Dermis blood vessel endothelial cell (primary cell): ENCODE measurements around the gene TMA7. TPM values are rescaled to one million over a fixed set of nuclear protein-coding genes. Genes with fewer than 3 reads are reported as not detected.

ENCODE experiments used
- DNase-seq: peaks from one replicate; pipeline ENCODE4 v3.0.0; 2010
- total RNA-seq: library from RNA; depleted of rRNA; stranded (reverse); fragments of >200 nt; gene quantifications from 2 replicates; pipeline ENCODE4 v1.2.3, GENCODE V29; 2014

Gene TMA7
- total RNA-seq, 1 donor from 2014 or later = 272 TPM

DNA sequence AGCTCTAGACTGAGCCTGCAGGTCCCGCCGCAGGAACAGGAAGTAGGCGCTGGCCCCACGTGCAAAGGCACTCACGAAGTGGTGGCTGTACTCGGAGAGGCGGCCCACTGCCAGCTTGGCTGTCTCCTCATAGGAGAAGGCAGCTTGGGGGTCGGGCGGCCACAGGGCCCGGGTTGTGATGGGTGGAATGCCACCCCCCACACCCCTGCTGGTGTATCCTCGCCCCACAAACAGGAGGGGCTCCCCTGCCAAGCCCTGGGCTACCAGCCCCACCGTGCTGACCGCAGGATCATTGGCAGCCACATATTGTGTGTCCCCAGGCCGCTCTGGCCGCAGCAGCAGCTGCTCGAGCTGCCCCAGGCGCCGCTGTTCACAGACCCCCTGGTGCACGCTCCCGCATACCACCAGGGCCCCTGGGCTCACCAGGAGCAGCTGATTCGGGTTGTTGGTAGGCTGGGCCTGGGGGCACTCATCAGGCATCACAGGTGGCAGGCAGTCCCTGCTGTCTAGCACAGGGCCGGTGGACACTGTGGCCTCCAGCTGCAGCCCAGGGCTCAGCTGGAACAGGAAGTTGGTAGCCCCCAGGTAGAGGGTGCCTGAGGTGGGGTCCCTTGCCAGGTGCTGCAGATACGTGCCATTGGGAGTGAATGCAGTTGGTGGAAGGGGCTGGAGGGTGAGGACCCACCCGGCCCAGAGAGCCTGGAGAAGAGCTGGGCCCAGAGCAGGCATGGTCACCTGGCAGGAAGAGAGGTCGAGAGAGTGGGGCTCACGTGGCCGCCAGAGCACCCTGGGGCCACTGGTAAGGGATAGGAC lies 16.0 kb upstream of the TMA7 start:
- DNase-seq = no peak

DNA sequence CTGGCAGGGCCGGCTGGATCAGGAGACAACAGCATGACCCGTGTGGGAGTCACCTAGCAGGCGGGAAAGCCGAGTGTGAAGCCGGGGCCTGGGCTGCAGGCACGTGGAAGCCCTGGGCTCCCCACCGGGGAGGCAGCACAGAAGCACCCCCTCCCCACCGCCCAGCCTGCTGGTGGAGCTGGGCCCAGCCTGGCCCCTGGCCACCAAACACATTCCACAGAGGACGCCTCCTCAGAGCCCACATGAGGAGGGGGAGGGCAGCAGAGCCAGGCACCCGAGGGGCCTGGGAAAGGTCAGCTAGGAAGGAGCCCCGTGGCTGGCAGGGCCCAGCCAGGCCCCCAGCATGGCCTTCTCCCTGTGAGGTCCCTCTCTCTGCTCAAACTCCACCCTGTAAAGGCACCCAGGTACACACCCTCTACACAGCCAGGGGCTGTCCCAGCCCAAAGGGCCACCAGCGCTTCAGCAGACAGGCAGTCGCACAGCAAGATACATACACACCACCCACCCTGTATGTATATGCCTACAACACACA lies 14.7 kb upstream of the TMA7 start:
- DNase-seq = no peak

DNA sequence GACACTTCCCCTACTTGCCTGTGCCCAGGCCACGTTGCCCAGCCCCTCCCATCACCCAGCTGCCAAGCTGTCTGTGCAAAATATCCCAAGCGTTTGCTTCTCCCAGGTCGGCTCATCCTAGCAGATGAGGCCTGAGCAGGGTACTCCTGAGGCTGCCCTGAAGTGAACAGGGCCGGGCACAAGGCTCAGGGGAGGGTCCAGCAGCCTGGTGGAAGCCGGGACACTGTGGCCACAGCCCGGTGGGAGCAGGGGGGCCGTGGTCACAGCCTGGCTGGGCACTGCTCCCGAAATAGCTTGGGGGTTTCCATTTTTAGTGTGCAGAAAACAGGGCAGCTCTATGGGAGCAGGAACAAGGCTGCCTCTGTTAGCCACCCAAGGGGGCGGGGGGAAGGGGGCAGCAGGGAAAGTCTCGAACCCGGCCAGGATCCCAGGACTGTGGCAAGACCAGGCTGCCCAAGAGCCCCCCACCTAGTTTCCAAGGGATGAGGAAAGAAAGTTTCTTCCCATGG lies 13.6 kb upstream of the TMA7 start:
- DNase-seq = no peak

DNA sequence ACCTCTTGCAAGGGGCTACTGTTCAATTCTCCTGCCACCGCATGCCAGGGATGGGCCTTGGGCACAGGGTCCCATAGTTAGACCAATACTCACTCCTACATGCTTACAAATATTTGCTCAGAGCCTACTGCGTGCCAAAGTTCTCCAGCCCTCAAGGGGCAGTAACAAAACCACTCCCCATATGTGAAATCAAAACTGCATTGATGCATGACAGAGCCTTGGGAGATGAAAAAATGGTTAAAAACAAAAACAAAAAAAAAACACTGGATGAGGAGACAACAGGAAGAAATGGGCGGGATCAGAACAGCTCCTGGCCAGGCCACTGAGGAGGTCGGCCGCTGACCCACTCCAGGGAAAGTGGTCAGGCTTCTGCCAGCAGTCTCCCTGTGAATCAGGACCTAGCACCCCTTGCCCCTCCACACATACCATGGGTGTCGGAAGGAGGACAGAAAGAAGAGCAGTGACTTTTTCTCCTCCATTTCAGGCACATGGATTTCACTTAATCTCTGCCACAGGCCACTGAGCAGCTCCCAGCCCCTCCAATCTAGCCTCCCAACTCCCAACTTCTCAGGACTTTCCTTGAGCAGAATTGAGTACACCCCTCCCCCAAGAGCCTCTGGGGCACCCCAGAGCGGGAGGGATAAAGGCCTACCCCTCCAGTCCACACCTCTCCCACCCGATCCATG lies 13.0 kb upstream of the TMA7 start:
- DNase-seq = no peak

DNA sequence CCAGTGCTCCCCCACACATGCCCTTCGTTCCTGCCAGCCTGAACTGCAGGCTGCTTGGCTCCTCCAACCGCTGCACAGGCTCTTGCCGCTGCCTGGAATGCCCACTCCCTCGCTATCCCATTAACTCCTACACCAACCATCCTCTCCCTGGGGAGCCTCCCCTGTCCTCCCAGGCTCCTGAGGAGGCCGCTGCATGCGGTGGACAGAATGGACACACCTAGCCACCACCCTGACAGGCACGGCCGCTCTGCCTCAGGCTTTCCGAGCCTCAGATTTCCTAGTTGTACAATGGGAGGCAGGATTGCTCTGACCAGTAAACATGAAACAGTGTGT lies 12.5 kb upstream of the TMA7 start:
- no peak for DNase-seq

DNA sequence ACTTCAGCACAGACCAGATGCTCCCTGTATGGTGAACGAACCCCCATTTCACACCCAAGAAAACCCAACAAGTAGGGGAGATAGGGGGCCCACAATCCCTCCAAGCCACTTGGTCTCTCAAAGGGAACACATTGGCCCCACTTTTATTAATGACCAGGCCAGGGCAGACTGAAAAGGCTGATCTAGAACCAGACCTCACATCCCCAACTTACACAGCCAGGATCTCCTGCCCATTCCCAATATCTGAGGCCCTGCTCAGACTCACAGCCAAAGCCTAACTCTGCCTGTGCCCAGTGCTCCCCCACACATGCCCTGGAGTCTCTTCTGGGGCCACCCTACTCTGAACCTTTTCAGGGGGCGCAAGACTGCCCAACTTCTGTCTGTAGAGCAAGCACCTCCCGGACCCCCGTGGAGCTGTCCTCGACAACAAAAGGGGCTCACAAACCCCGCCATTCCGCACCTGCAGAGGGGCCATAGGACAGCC lies 11.9 kb upstream of the TMA7 start:
- DNase-seq = no peak

DNA sequence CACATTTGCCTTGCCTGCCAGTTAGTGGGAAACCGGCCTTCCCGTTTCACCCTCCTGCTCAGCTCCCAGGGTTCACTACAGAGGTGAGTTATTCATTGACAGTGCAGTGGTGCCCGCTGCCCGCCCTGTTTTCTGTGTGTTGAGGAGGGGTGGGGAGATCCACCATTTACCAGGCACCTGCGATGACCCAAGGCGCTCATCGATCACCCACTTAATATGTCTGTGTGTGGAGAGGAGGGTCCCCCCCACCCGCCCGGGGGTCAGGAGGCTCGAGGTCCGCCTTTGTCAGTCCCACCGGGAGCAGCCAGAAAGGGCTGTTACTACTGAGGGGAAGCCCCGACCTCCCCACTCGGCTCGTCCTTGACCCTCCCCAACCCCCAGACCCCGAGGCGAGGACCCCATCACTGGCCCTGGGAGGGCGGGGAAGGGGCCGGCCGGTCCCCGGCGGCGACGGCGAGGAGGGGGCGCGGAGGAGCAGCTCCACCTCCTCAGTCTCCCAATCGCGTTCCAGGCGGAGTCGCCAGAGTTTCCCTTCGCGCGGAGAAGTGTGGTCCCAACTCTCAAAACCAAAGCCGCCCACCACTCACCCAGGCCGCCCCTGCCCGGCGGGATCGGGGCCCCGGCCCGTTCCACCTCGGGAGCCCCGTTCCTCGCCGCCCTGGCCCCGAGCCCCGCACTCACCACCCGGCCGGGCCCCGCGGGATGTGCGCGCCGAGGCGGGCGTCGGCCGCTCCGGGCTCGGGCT lies 11.3 kb upstream of the TMA7 start:
- peak; percentile 50 for DNase-seq

DNA sequence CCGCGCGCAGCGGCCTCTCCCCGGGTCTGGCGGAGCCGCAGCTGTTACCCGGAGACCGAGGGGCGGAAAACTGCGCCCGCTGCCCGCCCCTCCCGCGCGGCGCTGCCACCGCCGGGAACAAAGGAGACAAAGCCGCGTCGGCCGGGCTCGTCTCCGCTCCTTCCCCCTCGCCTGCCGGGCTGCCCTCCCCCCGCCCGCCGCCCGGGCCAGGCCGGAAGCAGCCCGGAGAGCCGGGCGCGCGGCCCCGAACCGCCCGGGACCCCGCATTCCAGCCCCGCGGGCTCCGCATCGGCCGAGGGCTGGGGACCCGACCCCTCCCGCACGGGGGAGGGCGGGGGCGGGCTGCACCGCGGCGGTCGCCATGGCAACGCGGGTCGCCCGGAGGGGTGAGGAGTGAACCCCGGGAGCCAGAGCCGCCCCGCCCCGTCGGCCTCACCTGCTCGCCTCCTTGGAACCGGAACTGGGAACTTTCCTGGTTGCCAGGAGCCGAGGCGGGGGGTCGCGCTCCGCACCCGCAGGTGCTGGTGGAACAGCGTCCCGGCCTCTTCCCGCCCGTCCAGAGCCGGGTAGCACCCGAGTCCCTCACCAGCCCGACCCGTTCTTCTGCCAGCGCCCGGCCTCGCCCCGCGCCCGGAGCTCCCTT lies 10.6 kb upstream of the TMA7 start:
- DNase-seq = peak; percentile 41

DNA sequence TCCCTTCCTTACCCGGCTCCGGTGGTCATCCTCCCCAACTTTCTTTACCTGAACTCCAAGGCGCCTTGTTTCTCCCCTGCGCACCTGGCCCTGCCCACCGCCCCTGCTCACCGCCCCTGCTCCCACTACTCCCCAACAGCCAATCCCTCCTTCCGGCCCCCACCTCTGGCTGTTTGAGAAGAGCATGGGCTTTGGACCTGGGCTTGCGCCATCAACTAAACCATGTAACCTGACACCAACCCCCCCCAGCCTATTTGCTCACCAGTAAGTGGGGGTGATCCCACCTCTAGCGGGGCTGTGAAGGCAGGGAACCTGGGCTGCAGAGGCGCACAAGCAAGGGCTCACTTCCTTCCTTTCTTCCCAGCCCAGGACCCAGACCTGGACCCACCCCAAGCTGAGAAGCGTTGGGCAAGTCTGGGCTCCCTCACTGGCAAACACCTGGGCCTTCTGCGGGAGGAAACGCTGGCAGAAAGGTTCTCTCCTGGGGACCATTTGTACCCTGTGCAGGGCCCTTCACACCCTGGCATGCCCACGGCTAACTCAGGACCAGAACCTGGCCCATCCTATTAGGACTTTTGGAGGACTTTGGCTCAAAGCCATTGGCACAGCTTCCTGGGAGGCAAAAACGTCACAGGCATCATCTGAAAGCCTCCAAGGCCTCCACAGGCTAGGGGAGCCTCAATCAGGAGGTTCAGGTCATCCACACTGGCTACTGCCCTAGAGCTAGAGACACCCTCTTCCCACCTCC lies 9.9 kb upstream of the TMA7 start, which contains the start of gene PLXNB1:
Gene PLXNB1, minus strand, starts transcription at position 127 of the 748 bp plus-strand sequence. CDS start 5,475 bp downstream, outside the sequence.
- DNase-seq = peak; percentile 30

DNA sequence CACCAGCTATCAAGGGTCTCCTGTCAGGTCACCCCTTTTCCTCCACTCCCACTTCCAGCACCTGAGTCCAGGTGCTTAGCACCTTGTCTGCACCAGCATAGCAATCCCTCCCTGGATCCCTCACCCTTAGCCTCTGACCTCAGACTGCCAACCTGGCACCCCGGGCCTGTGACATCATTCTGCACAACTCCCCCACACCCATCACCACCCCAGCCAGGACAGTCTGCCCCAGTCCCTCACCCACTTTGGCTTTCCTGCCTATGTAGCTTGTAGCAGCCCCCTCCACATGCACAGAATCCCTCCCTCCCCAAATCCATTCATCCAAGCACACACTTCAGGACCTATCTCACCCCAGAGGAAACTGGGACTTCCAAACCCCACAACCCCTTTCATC lies 9.4 kb upstream of the TMA7 start:
- DNase-seq = no peak

DNA sequence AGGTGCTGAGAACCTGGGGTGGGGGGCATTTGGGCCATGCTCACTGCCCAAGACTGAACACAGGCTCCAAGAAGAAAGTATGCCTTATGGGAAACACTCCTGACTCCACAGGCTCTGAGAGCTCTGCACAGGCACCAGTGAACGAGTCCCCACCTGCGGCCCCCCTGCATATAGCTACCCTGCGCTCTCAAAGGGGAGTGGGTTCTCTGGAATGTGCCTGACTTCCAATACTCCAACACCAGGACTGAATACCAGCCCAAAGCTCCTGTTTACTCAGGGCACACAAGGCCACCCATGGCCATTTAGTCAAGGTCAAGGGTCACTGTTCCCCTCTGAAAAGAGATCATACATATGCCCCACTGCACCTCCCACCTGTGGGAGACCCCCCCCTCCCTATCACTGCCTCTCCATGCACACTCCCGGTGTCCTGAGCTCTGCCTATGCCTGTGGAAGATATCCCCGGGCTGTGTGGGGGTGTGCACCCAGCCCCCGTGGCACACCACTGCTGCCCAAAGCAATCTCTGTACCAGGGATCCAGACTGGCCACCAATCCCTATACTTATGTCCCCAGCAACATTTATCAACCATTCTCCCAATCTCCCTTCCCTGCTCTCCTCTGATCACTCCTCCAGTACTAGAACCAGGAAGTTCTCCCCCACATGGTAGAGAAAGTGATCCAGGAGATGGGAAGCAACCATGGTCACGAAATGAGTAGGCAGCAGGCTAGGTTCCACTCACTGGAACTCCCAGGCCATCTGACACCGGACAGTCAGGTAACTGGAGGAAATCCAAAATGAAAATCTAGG lies 8.6 kb upstream of the TMA7 start:
- DNase-seq = no peak

DNA sequence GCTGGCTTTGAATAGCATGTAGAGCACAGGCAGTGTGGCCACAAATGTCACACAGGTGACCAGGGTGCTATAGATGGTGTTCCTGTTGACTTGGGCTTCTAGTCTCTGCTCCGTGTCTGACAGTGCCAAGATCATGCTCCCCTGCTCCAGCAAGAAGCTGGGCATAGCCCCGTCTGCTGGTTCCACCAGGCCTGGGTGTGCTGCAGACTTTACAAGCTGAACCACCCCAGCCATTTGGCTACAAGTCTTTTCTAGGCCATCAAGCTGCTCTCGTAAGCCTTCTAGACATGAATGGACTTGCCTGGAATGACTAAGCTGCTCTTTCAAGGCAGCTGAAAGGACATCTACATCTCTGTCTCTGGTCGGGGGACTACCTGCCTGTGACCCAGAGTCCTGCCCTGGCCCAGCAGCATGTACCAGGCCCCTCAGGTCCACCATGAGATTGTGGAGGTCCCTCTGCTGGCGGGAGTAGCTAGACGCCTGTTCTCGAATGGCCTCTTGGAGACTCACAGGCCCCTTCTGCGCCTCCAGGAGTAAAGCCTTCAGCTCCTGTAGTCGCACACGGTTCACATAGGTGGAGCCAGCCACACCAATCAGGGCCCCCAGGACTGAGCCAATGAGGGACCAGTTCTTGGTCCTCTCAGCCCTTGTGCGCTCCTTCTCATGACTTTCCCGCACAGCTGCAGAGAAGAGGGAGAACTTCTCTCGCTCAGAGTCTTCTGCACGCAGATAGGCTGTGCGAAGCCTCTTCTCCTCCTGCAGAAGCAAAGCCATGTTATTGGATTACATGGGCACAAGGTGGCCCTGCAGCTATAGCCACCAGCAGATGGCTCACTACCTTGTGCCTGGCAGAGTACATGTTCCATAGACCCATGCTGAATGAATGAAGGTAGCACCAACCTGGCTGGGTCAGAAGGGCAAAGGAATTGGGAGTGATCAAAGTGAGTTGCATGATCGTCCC lies 7.4 kb upstream of the TMA7 start:
- peak; percentile 36 for DNase-seq

DNA sequence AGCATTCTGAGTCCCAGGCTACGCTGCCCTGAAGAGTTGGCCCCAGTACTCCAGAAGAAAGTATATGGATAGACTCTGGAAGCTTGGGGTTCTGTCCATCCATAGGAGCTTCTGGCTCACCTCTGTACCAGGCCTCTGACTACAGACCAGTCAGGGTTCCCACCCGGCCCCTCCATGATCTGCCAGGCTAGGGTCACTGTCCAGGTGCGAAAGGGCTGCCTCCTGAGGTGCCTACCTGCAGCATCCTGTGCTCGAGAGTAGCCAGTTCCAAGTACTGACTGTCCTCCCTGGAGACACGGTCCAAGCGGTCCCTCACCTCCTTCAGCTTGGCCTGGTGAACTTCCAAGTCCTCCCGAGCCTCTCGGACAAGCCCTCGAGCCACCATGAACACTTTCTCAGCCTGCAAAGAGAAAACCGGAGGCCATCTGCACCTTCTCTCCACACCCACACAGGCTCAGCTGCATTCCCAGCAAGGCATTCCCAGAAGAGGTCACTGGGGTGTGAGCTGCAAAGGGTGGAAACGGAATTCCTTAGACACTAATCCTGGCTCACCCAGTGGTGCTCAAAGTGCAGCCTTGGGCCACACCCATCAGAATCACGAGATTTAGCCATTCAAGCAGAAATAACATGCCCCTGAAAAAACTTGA lies 6.5 kb upstream of the TMA7 start:
- no peak for DNase-seq

DNA sequence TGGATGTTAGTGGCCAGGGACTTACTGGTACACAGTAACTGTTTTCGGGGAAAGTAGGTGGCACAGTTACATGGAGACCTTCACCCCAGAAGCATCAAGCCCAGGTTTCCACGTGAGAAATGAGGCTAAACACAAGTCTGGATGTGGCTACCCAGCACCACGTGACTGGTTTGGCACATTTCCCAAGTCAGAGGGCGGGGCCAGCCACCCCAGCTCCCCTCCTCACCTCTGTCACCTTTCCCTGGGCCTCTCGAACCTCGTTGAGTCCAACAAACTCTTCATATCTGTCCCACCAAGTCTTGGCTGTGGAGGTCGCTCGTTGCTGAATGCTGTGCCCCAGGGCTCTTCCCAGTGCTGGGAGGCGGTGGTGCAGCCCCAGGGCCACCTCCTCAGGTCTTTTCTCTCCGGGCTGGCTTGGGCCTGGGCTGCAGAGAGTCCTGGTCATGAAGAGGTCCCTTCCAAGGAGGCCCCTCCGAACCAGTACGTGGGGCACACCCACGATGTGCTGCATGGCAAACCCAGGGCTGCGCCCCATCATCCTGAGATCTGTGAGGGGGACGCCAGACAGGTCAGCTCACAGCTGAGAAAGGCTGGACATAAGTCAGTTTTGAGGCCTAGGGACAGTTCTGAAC lies 5.3 kb upstream of the TMA7 start:
- DNase-seq = no peak

DNA sequence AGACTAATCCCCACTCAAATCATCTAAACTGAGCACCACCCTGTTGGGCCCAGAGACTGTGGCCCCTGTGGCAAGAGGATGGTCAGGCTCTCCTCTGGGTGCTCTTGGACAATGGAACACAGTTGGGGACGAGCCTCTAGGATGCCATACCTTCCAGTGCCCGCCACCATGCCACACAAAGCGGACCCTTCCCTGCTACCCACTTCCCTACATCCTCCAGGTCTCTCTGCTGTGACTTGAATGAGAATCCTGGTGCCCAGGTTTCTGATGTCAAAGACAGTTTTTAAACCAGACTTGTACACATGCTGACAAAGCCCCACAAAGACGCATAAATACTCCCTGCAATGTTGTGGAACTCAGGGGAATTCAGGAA lies 4.8 kb upstream of the TMA7 start:
- no peak for DNase-seq

DNA sequence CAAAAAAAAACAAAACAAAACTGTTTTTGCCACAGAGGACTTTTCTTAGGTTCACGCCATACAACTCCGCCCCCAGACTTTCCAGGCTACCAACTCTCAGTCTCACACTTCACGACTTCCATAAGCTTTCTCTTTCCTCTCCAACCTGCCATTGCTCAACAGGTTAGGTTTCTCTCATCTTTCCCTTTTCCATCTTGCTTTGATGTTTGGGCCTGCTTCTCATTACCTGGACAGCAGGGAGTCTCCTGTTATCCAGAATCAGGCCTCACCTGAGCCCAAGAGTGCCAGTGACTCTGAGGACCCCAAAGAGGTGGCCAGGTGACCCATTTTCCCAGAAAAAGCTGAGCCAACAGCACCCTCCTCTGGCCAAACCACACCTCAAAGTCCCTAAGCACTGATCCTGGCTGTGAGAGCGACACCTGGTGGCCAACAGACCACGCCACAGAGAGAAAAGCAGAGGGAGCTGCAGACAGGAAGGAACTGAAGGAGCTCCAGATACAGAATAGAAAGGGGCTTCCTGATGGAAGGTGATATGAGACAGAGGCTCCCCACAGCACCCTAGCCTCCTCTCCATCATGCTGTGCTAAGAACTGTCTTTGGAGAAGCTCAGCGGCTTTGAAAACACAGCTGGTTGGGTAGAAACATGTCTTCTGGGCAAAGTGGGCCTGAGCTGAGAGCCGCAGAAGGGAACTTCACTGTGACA lies 4.1 kb upstream of the TMA7 start:
- peak; percentile 93 for DNase-seq

DNA sequence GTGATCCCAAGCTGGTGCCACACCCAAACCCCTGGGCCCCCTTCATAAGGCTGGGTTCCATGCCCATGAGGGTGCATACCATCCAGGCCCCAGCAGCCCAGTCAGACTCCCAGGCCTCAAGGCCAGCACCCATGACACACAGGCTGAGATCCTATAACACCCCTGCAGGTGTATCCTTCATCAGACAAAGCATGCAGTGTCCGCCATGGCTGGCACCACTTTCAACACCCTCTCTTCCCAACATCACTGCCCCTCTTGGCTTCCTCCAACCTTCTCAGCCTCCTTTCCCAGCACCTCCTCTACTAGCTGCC lies 3.6 kb upstream of the TMA7 start:
- no peak for DNase-seq

DNA sequence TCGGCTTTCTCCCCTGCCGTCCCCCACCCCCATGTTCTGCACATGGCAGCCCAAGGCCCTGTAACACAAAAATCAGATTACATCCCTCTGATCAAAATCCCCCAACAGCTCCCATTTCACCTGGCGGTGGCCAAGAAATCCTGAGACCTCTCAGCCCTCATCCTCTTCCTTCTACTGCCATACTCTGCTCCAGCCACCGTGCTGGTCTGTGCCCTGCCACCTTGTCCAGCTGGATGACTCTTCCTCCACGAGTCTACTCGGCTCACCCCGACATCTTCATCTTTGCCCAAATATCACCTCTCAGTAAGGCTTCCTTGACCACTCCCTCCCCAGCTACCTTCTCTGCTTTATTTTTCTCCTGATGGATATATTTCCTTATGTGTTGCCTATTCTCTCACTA lies 3.2 kb upstream of the TMA7 start:
- DNase-seq = no peak
